Parathyroid adenoma (tissue), 2 donors: Measurements from ENCODE around the gene ERBB2.
"Not testable (repeated sequence)": the region's sequence is repeated elsewhere in the genome, so short reads cannot be mapped to it uniquely, and the experiment has no call there.

ENCODE experiments used
- H2AFZ ChIP-seq: fragments of 300-600 bp; sonication (generic); one replicate; pipeline ENCODE4 v1.7.0; 2017; ENCODE audit warnings: antibody characterized with exemption, mild to moderate bottlenecking
- H3K27ac ChIP-seq: fragments of 300-600 bp; sonication (generic); one replicate; pipeline ENCODE4 v1.7.0; 2017
- H3K27me3 ChIP-seq: fragments of 300-600 bp; sonication (generic); one replicate; pipeline ENCODE4 v1.7.0; 2017; ENCODE audit warnings: low read length; ENCODE audit not compliant: control insufficient read depth, insufficient read depth
- H3K36me3 ChIP-seq: fragments of 300-600 bp; sonication (generic); one replicate; pipeline ENCODE4 v1.7.0; 2017; ENCODE audit warnings: low read length; ENCODE audit not compliant: control insufficient read depth, insufficient read depth
- H3K4me1 ChIP-seq: fragments of 300-600 bp; sonication (generic); one replicate; pipeline ENCODE4 v1.7.0; 2017; ENCODE audit warnings: control low read depth
- H3K4me2 ChIP-seq: fragments of 300-600 bp; sonication (generic); one replicate; pipeline ENCODE4 v1.7.0; 2017; ENCODE audit warnings: low read length
- H3K4me3 ChIP-seq: fragments of 300-600 bp; sonication (generic); one replicate; pipeline ENCODE4 v1.7.0; 2017; ENCODE audit warnings: low read depth, low read length
- H3K79me2 ChIP-seq: fragments of 300-600 bp; sonication (generic); one replicate; pipeline ENCODE4 v1.7.0; 2017; ENCODE audit warnings: control low read depth
- H3K9ac ChIP-seq: fragments of 300-600 bp; sonication (generic); one replicate; pipeline ENCODE4 v1.7.0; 2017; ENCODE audit warnings: mild to moderate bottlenecking
- H3K9me3 ChIP-seq: fragments of 300-600 bp; sonication (generic); one replicate; pipeline ENCODE4 v1.7.0; 2017; ENCODE audit warnings: low read length; ENCODE audit not compliant: control insufficient read depth
- CTCF ChIP-seq: fragments of 300-600 bp; sonication (generic); IDR thresholded peaks from one replicate; pipeline ENCODE4 v1.7.0; 2017; ENCODE audit warnings: antibody characterized with exemption, mild to moderate bottlenecking
- donor health status: primary hyperparathyroidism.

ERBB2 gene

DNA sequence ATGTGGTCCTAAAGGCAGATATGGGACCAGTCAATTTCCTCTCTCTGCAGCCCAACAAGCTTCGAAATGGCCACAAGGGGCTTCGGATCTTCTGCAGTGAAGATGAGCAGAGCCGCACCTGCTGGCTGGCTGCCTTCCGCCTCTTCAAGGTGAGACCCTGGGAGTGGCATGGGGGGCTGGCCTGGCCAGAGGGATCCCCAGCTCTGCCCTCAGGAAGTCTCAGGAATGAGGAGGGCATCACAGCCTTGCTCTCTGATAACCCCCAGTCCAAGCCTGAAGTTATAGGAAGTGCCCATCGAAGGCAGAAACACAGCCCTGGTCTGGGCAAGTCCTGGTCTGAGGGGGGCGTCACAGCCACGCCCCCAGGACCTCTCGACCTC lies 45.0 kb downstream of the ERBB2 start:
- Histone ChIP-seq H3K4me1 (peaks cover 4% of the 10 kb centered on the region), H3K27me3 (no peaks in the 10 kb centered on the region), H3K4me2 (no peak overlapping the region), H2AFZ (no peak overlapping the region), H3K9ac (no peak overlapping the region), H3K27ac (no peak overlapping the region), H3K36me3 (no peaks in the 10 kb centered on the region), H3K4me3 (no peak overlapping the region), H3K79me2 (no peaks in the 10 kb centered on the region), H3K9me3 (no peaks in the 10 kb centered on the region)
- TF ChIP-seq CTCF: no peak

GRCh38 chr17:39745335-39746144 lies 45.7 kb downstream of the ERBB2 start:
- Histone ChIP-seq H2AFZ (no peak overlapping the region), H3K4me1 (peaks cover 3% of the 10 kb centered on the region), H3K79me2 (no peaks in the 10 kb centered on the region), H3K36me3 (no peaks in the 10 kb centered on the region), H3K27ac (no peak overlapping the region), H3K4me2 (no peak overlapping the region), H3K9ac (no peak overlapping the region), H3K4me3 (no peak overlapping the region), H3K9me3 (no peaks in the 10 kb centered on the region), H3K27me3 (no peaks in the 10 kb centered on the region)
- TF ChIP-seq CTCF: no peak

- no peak overlapping the region for H3K4me2 ChIP-seq
- peaks cover 2% of the 10 kb centered on the region for H3K4me1 ChIP-seq
- no peak overlapping the region for H3K4me3 ChIP-seq
- no peak overlapping the region for H3K9ac ChIP-seq
- H3K79me2 ChIP-seq: no peaks in the 10 kb centered on the region
- no peaks in the 10 kb centered on the region for H3K9me3 ChIP-seq
- H3K27ac ChIP-seq: no peak overlapping the region
- TF ChIP-seq CTCF: no peak
- no peaks in the 10 kb centered on the region for H3K27me3 ChIP-seq
- H3K36me3 ChIP-seq: no peaks in the 10 kb centered on the region
- no peak overlapping the region for H2AFZ ChIP-seq
Observed at GRCh38 chr17:39746145-39746461, 46.2 kb downstream of the ERBB2 start.

DNA sequence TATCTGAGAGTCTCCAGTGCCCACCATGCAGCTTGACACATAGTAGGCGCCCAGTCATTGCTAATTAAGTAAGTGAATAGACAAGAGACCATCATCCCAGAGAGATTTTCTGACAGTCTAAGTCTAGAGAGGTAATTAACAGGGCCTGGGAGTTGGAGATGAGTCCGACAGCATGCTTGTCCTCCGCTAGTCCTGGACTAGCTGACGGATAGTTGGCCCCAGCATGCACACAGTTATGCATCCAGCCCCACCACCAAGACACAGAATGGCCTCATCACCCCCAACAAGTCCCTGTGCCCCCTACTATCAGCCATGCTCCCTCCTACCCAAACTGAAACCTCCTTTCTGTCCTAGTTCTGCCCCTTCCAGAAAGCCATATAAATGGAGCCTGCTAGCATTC lies 47.9 kb downstream of the ERBB2 start:
- Histone ChIP-seq H3K36me3 (no peaks in the 10 kb centered on the region), H2AFZ (no peak overlapping the region), H3K4me3 (no peak overlapping the region), H3K79me2 (no peaks in the 10 kb centered on the region), H3K9ac (no peak overlapping the region), H3K4me1 (peaks cover 2% of the 10 kb centered on the region), H3K4me2 (no peak overlapping the region), H3K27ac (no peak overlapping the region), H3K27me3 (no peaks in the 10 kb centered on the region), H3K9me3 (no peaks in the 10 kb centered on the region)
- TF ChIP-seq CTCF: no peak

DNA sequence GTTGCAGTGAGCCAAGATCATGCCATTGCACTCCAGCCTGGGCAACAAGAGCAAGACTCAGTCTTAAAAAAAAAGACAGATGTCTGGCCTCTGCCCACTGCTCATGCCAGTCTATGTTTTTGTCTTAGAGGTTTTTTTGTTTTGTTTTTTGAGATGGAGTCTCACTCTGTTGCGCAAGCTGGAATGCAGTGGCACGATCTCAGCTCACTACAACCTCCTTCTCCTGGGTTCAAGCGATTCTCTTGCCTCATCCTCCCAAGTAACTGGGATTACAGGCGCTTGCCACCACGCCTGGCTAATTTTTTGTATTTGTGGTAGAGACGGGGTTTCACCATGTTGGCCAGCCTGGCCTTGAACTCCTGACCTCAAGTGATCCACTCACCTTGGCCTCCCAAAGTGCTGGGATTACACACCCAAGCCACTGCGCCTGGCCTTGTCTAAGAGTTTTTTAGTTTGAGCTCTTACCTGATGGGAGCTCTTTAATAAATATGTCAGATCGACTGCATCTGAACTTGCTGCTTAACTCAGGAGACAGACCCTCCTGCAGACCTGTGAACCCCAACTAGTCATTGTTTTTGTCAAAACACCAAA lies 48.7 kb downstream of the ERBB2 start:
- not testable (repeated sequence) for H3K79me2 ChIP-seq, H3K36me3 ChIP-seq, H3K27me3 ChIP-seq, H3K4me1 ChIP-seq, H3K27ac ChIP-seq, H2AFZ ChIP-seq, H3K9me3 ChIP-seq, H3K4me2 ChIP-seq, H3K9ac ChIP-seq, H3K4me3 ChIP-seq
